ENCODE results near the gene CYP27B1.

DNA sequence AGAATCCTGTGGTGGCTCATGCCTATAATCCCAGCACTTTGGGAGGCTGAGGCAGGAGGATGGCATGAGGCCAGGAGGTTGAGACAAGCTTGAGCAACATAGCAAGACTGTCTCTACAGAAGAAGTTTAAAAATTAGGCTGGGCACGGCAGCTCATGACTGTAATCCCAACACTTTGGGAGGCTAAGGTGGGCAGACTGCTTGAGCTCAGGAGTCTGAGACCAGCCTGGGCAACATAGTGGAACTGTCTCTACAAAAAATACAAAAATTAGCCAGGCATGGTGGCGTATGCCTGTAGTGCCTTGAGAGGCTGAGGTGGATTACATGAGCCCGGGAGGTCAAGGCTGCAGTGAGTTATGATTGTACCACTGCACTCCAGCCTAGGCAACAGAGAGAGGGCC lies 998 bp upstream of the CYP27B1 start:
- TF ChIP-seq POLR2A (IDR thresholded peaks at IDR 0.05) (no peak), POLR2AphosphoS5 (IDR thresholded peaks at IDR 0.05) (no peak)

Measured in suprapubic skin (tissue), 4 donors.